ENCODE results near the gene AP2A2.

AP2A2 gene

DNA sequence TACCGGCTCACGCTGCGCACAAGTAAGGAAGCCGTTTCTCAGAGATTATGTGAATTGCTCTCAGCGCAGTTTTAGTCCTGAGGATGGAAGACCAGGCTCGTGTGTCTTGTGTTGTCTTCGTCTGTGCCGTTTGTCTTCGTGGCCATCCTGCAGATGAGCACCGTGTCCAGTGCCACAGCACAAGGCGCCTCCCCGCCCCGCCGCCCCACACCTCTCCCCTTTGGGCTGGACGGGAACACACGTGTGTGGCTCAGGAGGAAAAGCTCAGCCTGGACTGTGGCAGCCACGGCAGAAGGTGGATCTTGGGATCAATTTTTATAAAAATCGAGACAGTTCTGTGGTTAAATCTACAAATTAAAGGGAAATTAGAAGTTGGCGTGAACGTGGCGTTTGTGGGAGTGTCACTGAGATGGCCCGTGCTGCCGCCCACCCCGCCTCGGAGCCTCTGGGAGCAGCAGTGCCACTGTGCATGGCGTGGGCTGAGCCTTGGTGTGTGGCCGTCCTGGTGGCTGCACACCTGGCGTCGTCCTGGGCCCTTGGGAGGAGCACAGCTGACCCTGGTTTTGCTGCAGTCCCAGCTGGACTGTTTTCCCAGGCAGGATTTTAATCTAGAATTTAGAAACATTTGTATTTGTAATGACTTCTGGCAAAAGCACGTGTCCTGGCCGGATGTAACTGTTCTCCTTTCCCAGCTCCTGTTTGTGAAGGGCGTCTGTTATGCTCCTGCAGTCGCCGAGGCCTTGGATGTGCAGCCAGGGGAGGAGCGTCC, 85.1 kb downstream of the AP2A2 start:
- Histone ChIP-seq H3K4me3 (ENCODE audit: low read depth, low read length) (no peak overlapping the region), H3K27ac (ENCODE audit: extremely low read depth, low read depth, low read length) (no peak overlapping the region), H3K36me3 (ENCODE audit: control insufficient read depth in 2 of 2, insufficient read depth in 1 of 2, low read length in 2 of 2) (peaks cover 0 to 62% of the 10 kb centered on the region in 2 experiments; a peak in 1 of 3 replicates), H3K4me1 (ENCODE audit: control insufficient read depth, insufficient read depth, low read length) (no peaks in the 10 kb centered on the region), H3K9me3 (ENCODE audit: control insufficient read depth, insufficient read depth, low read depth, low read length) (no peaks in the 10 kb centered on the region)
- POLR2A ChIA-PET = no interaction called here
- CTCF ChIA-PET = no interaction called here
- TF ChIP-seq ZNF362 (tag by site-specific recombination; IDR thresholded peaks at IDR 0.05) = no peak
- TF ChIP-seq ZNF548 (tag by site-specific recombination; IDR thresholded peaks at IDR 0.05) = no peak
- no peak for TF ChIP-seq ZNF146 (tag by site-specific recombination; IDR thresholded peaks at IDR 0.05)
- no peak for TF ChIP-seq ZBTB20 (tag by site-specific recombination; IDR thresholded peaks at IDR 0.05)
- no peak for TF ChIP-seq FEZF1 (tag by site-specific recombination; IDR thresholded peaks at IDR 0.05)
- no peak for TF ChIP-seq ZNF837 (tag by site-specific recombination; IDR thresholded peaks at IDR 0.05)
- TF ChIP-seq ZNF24 (tag by site-specific recombination; IDR thresholded peaks at IDR 0.05) = no peak
- TF ChIP-seq, protein P1, sequence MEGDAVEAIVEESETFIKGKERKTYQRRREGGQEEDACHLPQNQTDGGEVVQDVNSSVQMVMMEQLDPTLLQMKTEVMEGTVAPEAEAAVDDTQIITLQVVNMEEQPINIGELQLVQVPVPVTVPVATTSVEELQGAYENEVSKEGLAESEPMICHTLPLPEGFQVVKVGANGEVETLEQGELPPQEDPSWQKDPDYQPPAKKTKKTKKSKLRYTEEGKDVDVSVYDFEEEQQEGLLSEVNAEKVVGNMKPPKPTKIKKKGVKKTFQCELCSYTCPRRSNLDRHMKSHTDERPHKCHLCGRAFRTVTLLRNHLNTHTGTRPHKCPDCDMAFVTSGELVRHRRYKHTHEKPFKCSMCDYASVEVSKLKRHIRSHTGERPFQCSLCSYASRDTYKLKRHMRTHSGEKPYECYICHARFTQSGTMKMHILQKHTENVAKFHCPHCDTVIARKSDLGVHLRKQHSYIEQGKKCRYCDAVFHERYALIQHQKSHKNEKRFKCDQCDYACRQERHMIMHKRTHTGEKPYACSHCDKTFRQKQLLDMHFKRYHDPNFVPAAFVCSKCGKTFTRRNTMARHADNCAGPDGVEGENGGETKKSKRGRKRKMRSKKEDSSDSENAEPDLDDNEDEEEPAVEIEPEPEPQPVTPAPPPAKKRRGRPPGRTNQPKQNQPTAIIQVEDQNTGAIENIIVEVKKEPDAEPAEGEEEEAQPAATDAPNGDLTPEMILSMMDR (tag by site-specific recombination; IDR thresholded peaks at IDR 0.05) = no peak
- TF ChIP-seq, protein P2, sequence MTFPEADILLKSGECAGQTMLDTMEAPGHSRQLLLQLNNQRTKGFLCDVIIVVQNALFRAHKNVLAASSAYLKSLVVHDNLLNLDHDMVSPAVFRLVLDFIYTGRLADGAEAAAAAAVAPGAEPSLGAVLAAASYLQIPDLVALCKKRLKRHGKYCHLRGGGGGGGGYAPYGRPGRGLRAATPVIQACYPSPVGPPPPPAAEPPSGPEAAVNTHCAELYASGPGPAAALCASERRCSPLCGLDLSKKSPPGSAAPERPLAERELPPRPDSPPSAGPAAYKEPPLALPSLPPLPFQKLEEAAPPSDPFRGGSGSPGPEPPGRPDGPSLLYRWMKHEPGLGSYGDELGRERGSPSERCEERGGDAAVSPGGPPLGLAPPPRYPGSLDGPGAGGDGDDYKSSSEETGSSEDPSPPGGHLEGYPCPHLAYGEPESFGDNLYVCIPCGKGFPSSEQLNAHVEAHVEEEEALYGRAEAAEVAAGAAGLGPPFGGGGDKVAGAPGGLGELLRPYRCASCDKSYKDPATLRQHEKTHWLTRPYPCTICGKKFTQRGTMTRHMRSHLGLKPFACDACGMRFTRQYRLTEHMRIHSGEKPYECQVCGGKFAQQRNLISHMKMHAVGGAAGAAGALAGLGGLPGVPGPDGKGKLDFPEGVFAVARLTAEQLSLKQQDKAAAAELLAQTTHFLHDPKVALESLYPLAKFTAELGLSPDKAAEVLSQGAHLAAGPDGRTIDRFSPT (tag by site-specific recombination; IDR thresholded peaks at IDR 0.05) = no peak
- TF ChIP-seq ZNF311 (tag by site-specific recombination; IDR thresholded peaks at IDR 0.05; ENCODE audit: borderline replicate concordance) = no peak
- TF ChIP-seq ZNF792 (tag by site-specific recombination; IDR thresholded peaks at IDR 0.05) = no peak
- no peak for TF ChIP-seq ZNF302 (tag by site-specific recombination; IDR thresholded peaks at IDR 0.05; ENCODE audit: low read depth)
- no peak for TF ChIP-seq ZNF112 (tag by site-specific recombination; IDR thresholded peaks at IDR 0.05)
- no peak for TF ChIP-seq ZNF394 (tag by site-specific recombination; IDR thresholded peaks at IDR 0.05; ENCODE audit: borderline replicate concordance)
- no peak for TF ChIP-seq ZFP3 (tag by site-specific recombination; IDR thresholded peaks at IDR 0.05; ENCODE audit: low read depth)
- TF ChIP-seq, protein P3, sequence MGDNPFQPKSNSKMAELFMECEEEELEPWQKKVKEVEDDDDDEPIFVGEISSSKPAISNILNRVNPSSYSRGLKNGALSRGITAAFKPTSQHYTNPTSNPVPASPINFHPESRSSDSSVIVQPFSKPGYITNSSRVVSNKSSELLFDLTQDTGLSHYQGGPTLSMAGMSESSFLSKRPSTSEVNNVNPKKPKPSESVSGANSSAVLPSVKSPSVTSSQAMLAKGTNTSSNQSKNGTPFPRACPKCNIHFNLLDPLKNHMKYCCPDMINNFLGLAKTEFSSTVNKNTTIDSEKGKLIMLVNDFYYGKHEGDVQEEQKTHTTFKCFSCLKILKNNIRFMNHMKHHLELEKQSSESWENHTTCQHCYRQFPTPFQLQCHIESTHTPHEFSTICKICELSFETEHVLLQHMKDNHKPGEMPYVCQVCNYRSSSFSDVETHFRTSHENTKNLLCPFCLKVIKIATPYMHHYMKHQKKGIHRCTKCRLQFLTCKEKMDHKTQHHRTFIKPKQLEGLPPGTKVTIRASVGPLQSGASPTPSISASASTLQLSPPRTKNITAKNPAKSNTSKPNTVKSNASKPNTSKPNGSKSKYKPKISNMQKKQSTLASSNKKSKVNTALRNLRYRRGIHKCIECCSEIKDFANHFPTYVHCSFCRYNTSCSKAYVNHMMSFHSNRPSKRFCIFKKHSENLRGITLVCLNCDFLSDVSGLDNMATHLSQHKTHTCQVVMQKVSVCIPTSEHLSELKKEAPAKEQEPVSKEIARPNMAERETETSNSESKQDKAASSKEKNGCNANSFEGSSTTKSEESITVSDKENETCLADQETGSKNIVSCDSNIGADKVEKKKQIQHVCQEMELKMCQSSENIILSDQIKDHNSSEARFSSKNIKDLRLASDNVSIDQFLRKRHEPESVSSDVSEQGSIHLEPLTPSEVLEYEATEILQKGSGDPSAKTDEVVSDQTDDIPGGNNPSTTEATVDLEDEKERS (tag by site-specific recombination; IDR thresholded peaks at IDR 0.05) = no peak
- TF ChIP-seq ZBTB17 (tag by site-specific recombination; IDR thresholded peaks at IDR 0.05) = no peak
- TF ChIP-seq ZIC2 (tag by site-specific recombination; IDR thresholded peaks at IDR 0.05) = no peak
- no peak for TF ChIP-seq ZNF701 (tag by site-specific recombination; IDR thresholded peaks at IDR 0.05)
